Keratinocyte (primary cell): ENCODE data around the gene C6orf132. TPM values are rescaled to one million over a fixed set of nuclear protein-coding genes. Genes with fewer than 3 reads are reported as not detected.

Experiments
- DNase-seq: peaks from one replicate; pipeline ENCODE4 v3.0.0-alpha.2; 2011; ENCODE audit warnings: low read depth, missing footprints, low spot score
- FAIRE-seq: peaks from 2 replicates; lab custom pipeline; 2011; peaks lifted over from hg19 to GRCh38; lab: Jason Lieb, UNC
- H2AFZ ChIP-seq: 2 replicates; pipeline ENCODE4 v1.6.0; 2012; ENCODE audit warnings: low read length, control low read depth, inconsistent platforms; ENCODE audit not compliant: control insufficient read depth
- H3K27ac ChIP-seq: 2 replicates; pipeline ENCODE4 v1.5.1; 2011; ENCODE audit warnings: low read length; ENCODE audit not compliant: control insufficient read depth, insufficient read depth
- H3K27me3 ChIP-seq: 3 replicates; pipeline ENCODE4 v1.6.0; 2011; ENCODE audit warnings: low read length; ENCODE audit not compliant: control insufficient read depth, insufficient read depth; ENCODE audit errors: extremely low read depth
- H3K36me3 ChIP-seq, 2 experiments: 2 replicates in 1 of 2; 3 replicates in 1 of 2; pipeline ENCODE4 v1.5.1; 2011; ENCODE audit warnings: low read length in 2 of 2, mild to moderate bottlenecking in 1 of 2; ENCODE audit not compliant: control insufficient read depth in 2 of 2, insufficient read depth in 2 of 2; ENCODE audit errors: extremely low read depth in 1 of 2
- H3K4me1 ChIP-seq: 3 replicates; pipeline ENCODE4 v1.5.1; 2011; ENCODE audit warnings: low read length; ENCODE audit not compliant: control insufficient read depth, insufficient read depth; ENCODE audit errors: extremely low read depth
- H3K4me2 ChIP-seq: 3 replicates; pipeline ENCODE4 v1.6.0; 2011; ENCODE audit warnings: low read depth, low read length; ENCODE audit not compliant: control insufficient read depth, insufficient read depth; ENCODE audit errors: extremely low read depth
- H3K4me3 ChIP-seq, 3 experiments: fragments of 200-600 bp in 1 of 3; sonication (generic) in 1 of 3; 2 replicates in 2 of 3; 3 replicates in 1 of 3; pipeline ENCODE4 v1.5.1; 2011 to 2016; ENCODE audit warnings: low read length in 3 of 3, mild to moderate bottlenecking in 3 of 3, control low read depth in 2 of 3, inconsistent platforms in 1 of 3, low read depth in 1 of 3, mixed read lengths in 1 of 3, mixed run types in 1 of 3, moderate library complexity in 1 of 3; ENCODE audit not compliant: control insufficient read depth in 2 of 3, insufficient read depth in 2 of 3; ENCODE audit errors: extremely low read depth in 1 of 3
- H3K79me2 ChIP-seq: 2 replicates; pipeline ENCODE4 v1.6.0; 2012; ENCODE audit warnings: low read length; ENCODE audit not compliant: control insufficient read depth, insufficient read depth
- H3K9ac ChIP-seq: 3 replicates; pipeline ENCODE4 v1.6.0; 2011; ENCODE audit warnings: low read length; ENCODE audit not compliant: control insufficient read depth, insufficient read depth; ENCODE audit errors: extremely low read depth
- H3K9me1 ChIP-seq: 3 replicates; pipeline ENCODE4 v1.6.0; 2011; ENCODE audit warnings: low read length; ENCODE audit not compliant: control insufficient read depth, insufficient read depth; ENCODE audit errors: extremely low read depth
- H3K9me3 ChIP-seq: 2 replicates; pipeline ENCODE4 v1.5.1; 2012; ENCODE audit warnings: low read depth, low read length; ENCODE audit not compliant: control insufficient read depth
- H4K20me1 ChIP-seq: 3 replicates; pipeline ENCODE4 v1.6.0; 2011; ENCODE audit warnings: low read length; ENCODE audit not compliant: control insufficient read depth, insufficient read depth; ENCODE audit errors: extremely low read depth
- CTCF ChIP-seq, 3 experiments: IDR thresholded peaks in 1 of 3; conservative IDR thresholded peaks in 1 of 3; optimal IDR thresholded peaks in 1 of 3; 2 replicates in 2 of 3; 3 replicates in 1 of 3; pipeline versions ENCODE3 to v1.5.1; 2011; ENCODE audit warnings: low read length in 3 of 3, mild to moderate bottlenecking in 3 of 3, moderate library complexity in 2 of 3, control low read depth in 1 of 3, inconsistent platforms in 1 of 3; ENCODE audit not compliant: insufficient read depth in 2 of 3; ENCODE audit errors: extremely low read depth in 1 of 3
- EZH2 ChIP-seq: IDR thresholded peaks from one replicate; pipeline ENCODE4 v1.6.1; 2012; ENCODE audit warnings: inconsistent platforms, mild to moderate bottlenecking, low read length, moderate library complexity
- dilution Hi-C: fragments of 300-500 bp; cut with MboI; formaldehyde crosslinking; loops from one replicate; pipeline ENCODE4 v1.7.0; 2020; ENCODE audit warnings: low sequenced_read_pairs; ENCODE audit not compliant: extremely low pct_ligation_motif_present
- polyA plus RNA-seq, 5 experiments: library from polyadenylated mRNA; depleted of rRNA in 3 of 5; stranded (reverse) in 3 of 5; stranded (forward) in 1 of 5; unstranded in 1 of 5; fragments of >200 nt; gene quantifications; 1 replicate in 1 of 5; 2 replicates in 3 of 5; 3 replicates in 1 of 5; pipeline versions ENCODE4 v1.2.1 to v1.2.3, GENCODE V29; 2011 to 2012; ENCODE audit warnings: missing spikeins in 2 of 5, low read depth in 1 of 5, low replicate concordance in 1 of 5

Gene C6orf132
- polyA plus RNA-seq, 1 donor (not counting 4 experiments of a cell fraction or from before 2014, with no cell fraction given) = 11.8 TPM

- Histone ChIP-seq H3K4me2 (no peak overlapping the region), H3K4me1 (peaks cover 12% of the 10 kb centered on the region), H3K27ac (no peak overlapping the region), H4K20me1 (no peaks in the 10 kb centered on the region), H3K4me3 (no peak overlapping the region), H3K9me1 (peaks cover 2% of the 10 kb centered on the region), H3K27me3 (no peaks in the 10 kb centered on the region), H3K9ac (no peak overlapping the region), H2AFZ (no peak overlapping the region), H3K9me3 (no peaks in the 10 kb centered on the region), H3K79me2 (no peaks in the 10 kb centered on the region), H3K36me3 (no peaks in the 10 kb centered on the region)
- FAIRE-seq (no peak), DNase-seq (no peak)
- dilution Hi-C loops = no loop called here
- no peak for TF ChIP-seq CTCF (optimal IDR thresholded peaks at IDR 0.05 in 1 of 3, IDR thresholded peaks at IDR 0.05 in 1 of 3, conservative IDR thresholded peaks at IDR 0.05 in 1 of 3; ENCODE audit: extremely low read depth in 1 of 3, insufficient read depth in 2 of 3, low read length in 3 of 3)
- TF ChIP-seq EZH2 = no peak
These were observed 46.0 kb upstream of the C6orf132 start for GRCh38 chr6:42188406-42188805.

- FAIRE-seq = no peak
- H3K4me2 ChIP-seq = no peak overlapping the region
- no peaks in the 10 kb centered on the region for H3K27me3 ChIP-seq
- no peak for TF ChIP-seq EZH2
- TF ChIP-seq CTCF (optimal IDR thresholded peaks at IDR 0.05 in 1 of 3, IDR thresholded peaks at IDR 0.05 in 1 of 3, conservative IDR thresholded peaks at IDR 0.05 in 1 of 3; ENCODE audit: extremely low read depth in 1 of 3, insufficient read depth in 2 of 3, low read length in 3 of 3) = no peak
- dilution Hi-C loops = no loop called here
- no peaks in the 10 kb centered on the region for H4K20me1 ChIP-seq
- no peaks in the 10 kb centered on the region for H3K9me3 ChIP-seq
- H3K4me1 ChIP-seq = no peaks in the 10 kb centered on the region
- H3K9ac ChIP-seq = no peak overlapping the region
- no peaks in the 10 kb centered on the region for H3K36me3 ChIP-seq
- H3K79me2 ChIP-seq = no peaks in the 10 kb centered on the region
- H3K4me3 ChIP-seq = no peak overlapping the region
- H3K9me1 ChIP-seq = no peaks in the 10 kb centered on the region
- no peak overlapping the region for H2AFZ ChIP-seq
- no peak overlapping the region for H3K27ac ChIP-seq
- DNase-seq = no peak
These were observed 43.2 kb upstream of the C6orf132 start for GRCh38 chr6:42185597-42185996.
